Stimulated activated CD8-positive, alpha-beta memory T cell treated with anti-CD3 and anti-CD28 coated beads, Interleukin-4, amount 100 ng/mL, for 1 hour (primary cell): ENCODE results near the gene IDE.
A peak's percentile ranks its signal among the peaks of the same experiment; 100 is the strongest.
"Not testable (repeated sequence)": the region's sequence is repeated elsewhere in the genome, so short reads cannot be mapped to it uniquely, and the experiment has no call there.

ENCODE experiments used
- DNase-seq, 2 donors: peaks; one replicate each; pipeline ENCODE4 v3.0.0-alpha.2; 2020; ENCODE audit warnings: low read depth in 2 of 2, low spot score in 1 of 2

IDE gene

GRCh38 chr10:92573798-92574547 lies at the start of gene IDE:
Gene IDE (minus strand): TSS chr10:92574093. CDS start chr10:92574019, 74 bp downstream.
- peak; percentile 50 to 62 for DNase-seq

- no peak for DNase-seq
Observed at GRCh38 chr10:92619368-92619767, 45.5 kb upstream of the IDE start.

GRCh38 chr10:92615515-92615914 lies 41.6 kb upstream of the IDE start:
- DNase-seq = no peak

GRCh38 chr10:92604841-92605240 lies 30.9 kb upstream of the IDE start:
- no peak for DNase-seq

- no peak for DNase-seq
Observed at GRCh38 chr10:92598321-92598720, 24.4 kb upstream of the IDE start.

DNA sequence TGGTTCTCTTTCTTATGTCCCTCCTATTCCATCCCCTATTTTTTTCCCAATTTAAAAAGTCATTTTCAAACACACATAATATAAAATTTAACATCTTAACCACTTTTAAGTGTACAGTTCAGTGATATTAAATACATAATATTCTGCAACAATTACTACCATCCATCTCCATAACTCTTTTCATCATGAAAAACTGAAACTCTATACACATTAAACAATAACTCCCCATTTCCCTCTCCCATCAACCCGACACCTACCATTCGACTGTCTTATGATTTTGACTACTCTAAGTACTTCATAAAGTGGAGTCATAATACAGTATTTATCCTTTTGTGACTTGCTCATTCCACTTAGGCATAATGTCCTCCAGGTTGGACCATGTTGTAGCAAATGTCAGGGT lies 21.6 kb upstream of the IDE start:
- DNase-seq = no peak

DNA sequence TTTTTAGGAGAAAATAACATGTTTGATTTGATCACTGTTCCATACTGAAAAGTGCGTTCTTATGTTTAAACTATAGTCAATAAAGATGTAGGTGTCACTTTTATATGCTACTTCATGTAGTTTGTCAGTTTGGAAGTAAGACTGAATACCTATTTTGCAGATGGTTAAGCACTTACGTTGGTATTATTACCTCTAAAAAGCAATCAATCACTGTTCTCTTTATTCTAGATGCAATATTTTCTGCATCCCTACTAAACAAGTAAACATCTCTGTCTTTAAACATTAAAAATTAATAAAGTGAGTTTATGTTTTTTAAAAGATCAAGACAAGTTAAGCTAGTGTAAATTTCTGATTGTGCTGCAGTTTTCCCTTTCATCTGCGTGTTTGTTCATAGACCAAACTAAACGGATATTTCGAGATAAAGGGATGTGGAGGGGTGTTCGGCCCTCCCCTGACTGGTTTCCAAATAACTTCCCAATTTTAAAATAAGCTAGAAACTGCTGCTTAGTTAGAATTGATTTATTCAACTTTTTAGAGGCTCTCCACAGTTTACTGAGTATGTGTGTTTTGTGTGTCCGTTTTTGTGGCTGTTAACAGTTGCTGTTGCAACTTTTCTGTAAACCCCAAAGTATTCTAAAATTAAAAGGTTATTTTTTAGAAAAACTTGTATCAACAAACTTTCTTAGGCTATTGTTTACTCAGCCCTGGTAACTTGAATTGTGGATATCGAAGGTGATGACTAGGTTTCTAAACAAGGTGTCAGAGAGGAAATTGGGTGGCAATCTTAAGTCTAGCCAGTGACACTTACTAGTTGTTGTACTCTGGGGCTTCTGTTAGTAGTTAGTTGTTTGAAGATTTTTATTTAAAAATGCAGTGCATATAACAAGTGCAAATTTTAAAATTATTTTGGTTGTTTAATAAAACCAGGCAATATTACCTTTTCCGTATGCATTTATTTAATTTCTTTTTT lies 20.0 kb upstream of the IDE start:
- no peak for DNase-seq

DNA sequence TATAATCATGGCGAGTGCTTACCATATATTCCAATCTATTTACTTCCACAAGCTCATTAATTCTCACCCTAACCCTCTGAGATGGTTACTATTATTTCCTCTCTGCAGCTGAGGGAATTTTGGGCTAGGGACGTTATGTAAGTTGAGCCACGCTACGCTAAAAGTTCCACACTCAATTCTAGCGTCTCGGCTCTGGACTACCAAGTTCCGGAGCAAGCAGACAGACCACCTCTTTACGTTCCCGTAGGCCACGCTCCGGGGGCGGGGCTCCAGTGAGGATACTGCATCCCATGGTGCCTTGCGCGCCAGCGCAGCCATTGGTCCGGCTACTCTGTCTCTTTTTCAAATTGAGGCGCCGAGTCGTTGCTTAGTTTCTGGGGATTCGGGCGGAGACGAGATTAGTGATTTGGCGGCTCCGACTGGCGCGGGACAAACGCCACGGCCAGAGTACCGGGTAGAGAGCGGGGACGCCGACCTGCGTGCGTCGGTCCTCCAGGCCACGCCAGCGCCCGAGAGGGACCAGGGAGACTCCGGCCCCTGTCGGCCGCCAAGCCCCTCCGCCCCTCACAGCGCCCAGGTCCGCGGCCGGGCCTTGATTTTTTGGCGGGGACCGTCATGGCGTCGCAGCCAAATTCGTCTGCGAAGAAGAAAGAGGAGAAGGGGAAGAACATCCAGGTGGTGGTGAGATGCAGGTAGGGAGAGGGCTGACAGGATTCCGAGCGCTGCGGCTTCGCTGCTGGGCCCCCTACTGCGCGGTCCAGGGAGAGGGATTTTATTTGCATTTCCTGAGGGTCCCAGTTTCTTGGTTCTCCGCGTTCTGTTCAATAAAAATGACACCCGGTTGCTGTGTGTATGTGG lies 19.1 kb upstream of the IDE start, which contains the start of gene KIF11:
TSS of gene KIF11 (plus strand) at position 370 of the 858 bp plus-strand sequence. CDS start at position 616, 246 bp downstream.
- peak; percentile 95 to 96 for DNase-seq

GRCh38 chr10:92591550-92592022 lies 17.7 kb upstream of the IDE start:
- peak; percentile 60 to 82 for DNase-seq

GRCh38 chr10:92590623-92591549 lies 17.0 kb upstream of the IDE start:
- DNase-seq = no peak

- DNase-seq = not testable (repeated sequence)
Observed at GRCh38 chr10:92582347-92582746, 8.5 kb upstream of the IDE start.

- DNase-seq = no peak
Observed at GRCh38 chr10:92575961-92576360, 2.1 kb upstream of the IDE start.

DNA sequence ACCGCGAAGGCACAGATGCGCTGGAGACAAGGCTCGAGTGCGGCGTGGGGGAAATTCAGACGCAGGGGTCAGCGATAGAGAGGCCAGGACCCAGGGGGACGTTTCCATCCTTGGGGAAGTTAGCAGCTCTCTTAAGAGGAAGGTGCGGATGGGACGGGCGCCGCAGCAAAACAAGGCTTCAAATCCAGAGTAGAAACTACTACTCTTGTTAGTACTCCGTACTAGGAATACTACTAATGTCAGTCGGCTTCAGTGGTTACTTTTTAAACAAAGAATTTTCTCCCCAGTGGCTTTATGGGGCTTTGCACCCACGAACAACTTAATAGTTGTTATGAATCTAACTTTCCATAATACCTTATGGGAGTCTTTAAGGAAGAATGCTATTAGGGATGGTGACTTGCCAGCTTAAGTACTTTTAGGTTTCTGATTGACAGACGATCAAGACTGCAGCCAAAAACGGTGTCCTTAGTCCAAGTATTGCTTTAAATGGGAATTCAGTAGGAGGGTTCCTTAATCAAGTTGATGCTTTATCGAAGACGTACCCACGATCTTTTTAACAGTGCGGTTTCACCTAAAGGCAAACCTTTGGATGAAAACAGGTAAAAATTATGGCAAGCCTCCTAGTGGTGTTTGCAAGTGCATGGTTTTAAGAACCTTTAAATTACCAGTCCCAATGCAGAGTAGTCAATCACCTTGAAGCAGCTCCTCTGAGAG lies 812 bp upstream of the IDE start:
- DNase-seq = no peak

- DNase-seq = no peak
Observed at GRCh38 chr10:92573091-92573797, 649 bp downstream of the IDE start.

- DNase-seq = no peak
Observed at GRCh38 chr10:92572362-92573090, 1.4 kb downstream of the IDE start.

DNA sequence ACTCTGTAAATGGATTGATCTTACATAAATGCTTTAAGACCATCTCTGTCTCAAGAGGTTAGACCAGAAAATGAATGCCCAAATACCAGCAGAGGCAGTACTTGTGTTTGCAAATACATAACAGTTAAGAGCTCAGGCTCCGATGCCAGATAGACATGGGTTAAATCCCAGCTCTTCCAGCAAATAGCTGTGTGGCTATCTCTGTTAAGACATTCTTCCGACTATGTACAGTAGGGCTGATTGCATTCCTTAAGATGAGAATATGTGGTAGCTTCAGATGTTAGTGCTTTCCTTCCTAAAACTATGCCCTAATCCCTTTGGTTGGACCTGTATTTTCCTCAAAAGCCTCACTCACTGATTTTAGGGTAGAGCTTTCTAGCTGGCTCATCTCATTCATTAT lies 2.2 kb downstream of the IDE start:
- no peak for DNase-seq

GRCh38 chr10:92569663-92570062 lies 4.2 kb downstream of the IDE start:
- DNase-seq = not testable (repeated sequence)

DNA sequence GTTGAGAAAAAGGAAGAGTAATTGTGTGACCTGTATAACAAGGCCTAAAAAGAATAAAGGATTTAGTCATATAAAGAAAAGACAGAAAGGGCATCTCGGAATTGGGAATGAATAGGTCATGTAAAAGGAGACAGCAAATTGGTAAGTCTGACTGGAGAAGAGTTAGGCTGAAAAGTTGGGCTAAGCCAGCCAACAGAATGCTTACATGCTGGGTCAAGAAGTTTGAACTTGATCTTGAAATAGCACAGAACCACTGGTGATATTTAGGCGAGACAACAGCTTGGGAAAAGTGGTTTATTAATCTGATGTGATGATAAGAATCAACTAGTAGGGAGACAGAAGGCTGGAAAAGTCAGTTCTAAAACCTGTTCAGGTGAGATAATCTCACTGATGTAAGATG lies 4.8 kb downstream of the IDE start:
- no peak for DNase-seq
